Measurements from ENCODE around the gene INMT. TPM values are rescaled to one million over a fixed set of nuclear protein-coding genes. Genes with fewer than 3 reads are reported as not detected.

Gene INMT
- total RNA-seq, 6 experiments from 2014 or later: not detected

- no peaks in the 10 kb centered on the region for H3K36me3 Mint-ChIP-seq (ENCODE audit: low read depth)
- H3K4me1 Mint-ChIP-seq (ENCODE audit: low read depth): no peaks in the 10 kb centered on the region
- no peaks in the 10 kb centered on the region for H3K9me3 Mint-ChIP-seq
- H3K27ac Mint-ChIP-seq: no peak overlapping the region
- H3K27me3 Mint-ChIP-seq (ENCODE audit: insufficient read depth): peaks cover 23% of the 10 kb centered on the region
- H3K4me3 Mint-ChIP-seq: no peak overlapping the region
- peak; percentile 41; the same call in 1 of the 2 replicates for TF ChIP-seq CTCF (IDR thresholded peaks at IDR 0.05)
- DNase-seq: peak; percentile 20
Observed at GRCh38 chr7:30743371-30744074, 8.4 kb upstream of the INMT start.

- no peaks in the 10 kb centered on the region for H3K9me3 Mint-ChIP-seq
- DNase-seq: no peak
- no peak for TF ChIP-seq CTCF (IDR thresholded peaks at IDR 0.05)
- no peaks in the 10 kb centered on the region for H3K36me3 Mint-ChIP-seq (ENCODE audit: low read depth)
- H3K4me3 Mint-ChIP-seq: no peak overlapping the region
- H3K27ac Mint-ChIP-seq: no peak overlapping the region
- no peaks in the 10 kb centered on the region for H3K4me1 Mint-ChIP-seq (ENCODE audit: low read depth)
- peaks cover 19% of the 10 kb centered on the region for H3K27me3 Mint-ChIP-seq (ENCODE audit: insufficient read depth)
Observed at GRCh38 chr7:30744075-30744417, 7.9 kb upstream of the INMT start.

GRCh38 chr7:30745261-30745941 is 6.5 kb upstream of the INMT start:
- H3K27me3 Mint-ChIP-seq (ENCODE audit: insufficient read depth): peaks cover 20% of the 10 kb centered on the region
- H3K36me3 Mint-ChIP-seq (ENCODE audit: low read depth): no peaks in the 10 kb centered on the region
- H3K4me3 Mint-ChIP-seq: no peak overlapping the region
- no peak overlapping the region for H3K27ac Mint-ChIP-seq
- no peak for TF ChIP-seq CTCF (IDR thresholded peaks at IDR 0.05)
- no peak for DNase-seq
- peaks cover 3% of the 10 kb centered on the region for H3K4me1 Mint-ChIP-seq (ENCODE audit: low read depth)
- no peaks in the 10 kb centered on the region for H3K9me3 Mint-ChIP-seq

GRCh38 chr7:30750010-30750409 is 1.9 kb upstream of the INMT start:
- Mint-ChIP-seq H3K36me3 (ENCODE audit: low read depth) (no peaks in the 10 kb centered on the region; the same call in 1 of the 2 replicates), H3K4me1 (ENCODE audit: low read depth) (peaks cover 17% of the 10 kb centered on the region), H3K4me3 (no peak overlapping the region), H3K9me3 (no peaks in the 10 kb centered on the region), H3K27ac (no peak overlapping the region), H3K27me3 (ENCODE audit: insufficient read depth) (peaks cover 17% of the 10 kb centered on the region)
- DNase-seq: no peak
- no peak for TF ChIP-seq CTCF (IDR thresholded peaks at IDR 0.05)

- TF ChIP-seq CTCF (IDR thresholded peaks at IDR 0.05): no peak
- H3K4me3 Mint-ChIP-seq: peak overlapping the region; percentile 11
- H3K36me3 Mint-ChIP-seq (ENCODE audit: low read depth): no peaks in the 10 kb centered on the region; the same call in 1 of the 2 replicates
- peak overlapping the region; percentile 57 for H3K27ac Mint-ChIP-seq
- DNase-seq: peak; percentile 72
- H3K9me3 Mint-ChIP-seq: no peaks in the 10 kb centered on the region
- H3K4me1 Mint-ChIP-seq (ENCODE audit: low read depth): peaks cover 17% of the 10 kb centered on the region
- H3K27me3 Mint-ChIP-seq (ENCODE audit: insufficient read depth): peaks cover 11% of the 10 kb centered on the region
Observed at GRCh38 chr7:30750683-30751650, 968 bp upstream of the INMT start.
